Middle frontal gyrus (tissue), 1 donor: Measurements from ENCODE around the gene FYTTD1.

Source experiments
- DNase-seq: peaks from one replicate; pipeline ENCODE4 v3.0.0-alpha.2; 2015; ENCODE audit warnings: low spot score; ENCODE audit errors: extremely low spot score

FYTTD1 gene

GRCh38 chr3:197737319-197737649, 12.4 kb upstream of the FYTTD1 start:
- no peak for DNase-seq

DNA sequence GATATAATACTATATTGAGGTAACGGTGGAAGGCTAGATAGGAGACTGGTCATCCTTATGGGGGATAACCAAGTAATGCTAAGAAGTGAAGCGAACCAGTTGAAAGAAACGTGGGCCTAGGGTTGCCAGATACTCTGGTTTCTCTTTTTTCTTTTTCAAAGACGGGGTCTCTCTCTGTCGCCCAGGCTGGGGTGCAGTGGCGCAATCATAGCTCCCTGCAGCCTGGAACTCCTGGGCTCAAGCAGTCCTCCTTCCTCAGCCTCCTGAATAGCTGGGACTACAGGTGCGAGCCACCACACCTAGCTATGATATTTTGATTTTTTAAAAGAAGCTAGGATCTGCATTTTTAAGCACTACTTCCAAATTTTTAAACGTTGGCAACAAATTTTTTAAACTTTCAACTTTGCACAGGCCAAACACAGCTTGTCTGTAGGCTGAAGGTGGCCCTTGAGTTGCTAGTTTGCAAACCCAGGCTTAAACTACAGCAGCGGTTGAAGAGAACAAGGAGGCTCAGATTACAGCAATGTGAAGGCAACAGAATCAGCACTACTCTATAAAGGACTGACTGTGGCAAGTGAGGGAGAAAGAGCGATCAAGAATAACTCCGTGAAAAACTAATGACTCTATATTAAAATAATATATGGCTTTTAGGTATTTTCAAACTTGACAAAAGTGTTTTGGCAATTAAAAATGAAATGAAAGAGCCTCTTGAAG, 11.8 kb upstream of the FYTTD1 start:
- DNase-seq = no peak

- no peak for DNase-seq
Measured at GRCh38 chr3:197742787-197743186, 6.9 kb upstream of the FYTTD1 start.

- DNase-seq = no peak
Measured at GRCh38 chr3:197746209-197746608, 3.5 kb upstream of the FYTTD1 start.

- no peak for DNase-seq
Measured at GRCh38 chr3:197746801-197747237, 2.9 kb upstream of the FYTTD1 start.

- no peak for DNase-seq
Measured at GRCh38 chr3:197748597-197749314, 927 bp upstream of the FYTTD1 start.

- DNase-seq = no peak
Measured at GRCh38 chr3:197749315-197749600, 425 bp upstream of the FYTTD1 start.

GRCh38 chr3:197750396-197750831, 731 bp downstream of the FYTTD1 start:
- DNase-seq = peak; percentile 13

GRCh38 chr3:197750858-197751737, 1.4 kb downstream of the FYTTD1 start:
- DNase-seq = peak; percentile 16

GRCh38 chr3:197752107-197752506, 2.4 kb downstream of the FYTTD1 start:
- DNase-seq = no peak

DNA sequence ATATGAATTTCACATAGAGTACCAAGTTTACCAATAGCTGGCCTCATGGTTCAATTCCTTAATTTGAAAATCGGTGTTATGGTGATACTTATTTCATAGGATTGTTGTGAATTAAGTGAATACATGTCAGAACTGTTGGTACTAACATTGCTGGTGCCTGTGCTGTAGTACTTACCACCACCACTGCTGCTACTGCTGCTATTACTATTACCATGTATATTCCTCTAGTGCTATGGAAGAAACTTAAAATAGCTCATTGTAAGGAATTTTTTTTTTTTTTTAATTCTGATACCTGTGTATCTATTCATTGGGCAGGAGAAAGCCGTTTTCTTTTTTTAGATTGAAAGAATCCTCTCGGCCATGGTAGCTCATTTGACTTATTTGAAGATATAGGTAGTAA, 3.6 kb downstream of the FYTTD1 start:
- no peak for DNase-seq

DNA sequence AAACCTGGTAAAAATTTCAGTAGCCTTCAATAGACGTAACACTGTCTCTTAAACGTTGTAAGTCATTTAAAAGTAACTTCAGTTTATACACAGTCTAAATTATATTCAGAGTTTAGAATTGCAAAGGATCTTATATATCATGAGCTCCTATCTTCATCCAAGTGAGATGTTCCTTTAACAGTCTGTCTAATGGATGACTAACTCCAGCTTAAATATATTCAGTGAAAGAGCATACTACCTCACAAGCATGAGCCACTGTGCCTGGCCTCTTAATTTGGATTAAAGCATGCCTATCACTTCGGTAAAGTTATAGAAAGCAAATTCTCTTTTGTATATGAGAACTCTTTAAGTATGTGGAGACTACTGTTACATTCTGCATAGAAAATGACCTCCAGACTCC, 7.0 kb downstream of the FYTTD1 start:
- no peak for DNase-seq

GRCh38 chr3:197758512-197758911, 8.8 kb downstream of the FYTTD1 start:
- no peak for DNase-seq

- no peak for DNase-seq
Measured at GRCh38 chr3:197761784-197762183, 12.1 kb downstream of the FYTTD1 start.

- no peak for DNase-seq
Measured at GRCh38 chr3:197775317-197775716, 25.6 kb downstream of the FYTTD1 start.

DNA sequence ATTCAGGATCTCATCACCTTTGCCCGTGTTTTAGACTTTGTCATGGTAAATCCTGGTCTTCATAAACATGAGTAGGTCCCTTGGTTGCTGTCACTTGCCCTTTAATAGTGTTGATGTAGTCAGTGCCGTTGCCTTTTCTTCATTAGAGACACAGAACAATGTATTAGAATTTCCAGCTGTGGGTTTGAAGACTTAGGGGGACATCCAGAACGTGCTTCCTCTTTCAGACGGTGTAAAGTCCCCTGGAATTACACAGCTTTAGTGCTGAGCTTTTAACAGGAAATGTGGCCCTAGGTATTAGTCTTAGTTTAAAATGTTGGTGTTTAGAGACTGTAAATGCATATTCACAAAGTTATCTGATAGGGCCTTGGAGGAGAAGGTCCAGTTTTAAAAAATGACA, 32.5 kb downstream of the FYTTD1 start:
- DNase-seq = no peak

DNA sequence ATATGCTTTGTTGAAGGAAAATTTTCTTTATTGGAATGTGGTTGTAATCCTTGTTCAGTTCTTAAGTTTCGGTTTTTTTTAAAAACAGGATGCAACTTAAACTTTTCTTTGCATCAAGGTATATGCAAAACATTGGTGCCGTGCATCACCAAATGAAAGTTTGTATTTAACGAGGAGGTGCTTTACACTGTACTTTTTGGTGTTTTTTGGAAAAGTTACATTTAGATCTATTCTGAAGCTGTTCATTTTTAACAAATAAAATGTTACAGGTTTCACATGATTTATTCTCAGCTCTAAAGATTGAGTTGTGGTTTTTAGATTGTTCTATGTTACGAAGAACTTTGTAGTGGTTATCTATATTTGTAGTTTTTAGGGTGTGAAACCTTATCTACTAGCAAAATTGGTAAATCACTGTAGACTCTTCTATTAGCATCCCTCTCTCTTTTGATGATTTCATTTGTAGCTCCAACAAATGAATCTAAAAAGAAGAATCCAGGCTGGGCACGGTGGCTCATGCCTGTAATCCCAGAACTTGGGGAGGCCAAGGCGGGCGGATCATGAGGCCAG, 34.4 kb downstream of the FYTTD1 start:
- DNase-seq = no peak

- no peak for DNase-seq
Measured at GRCh38 chr3:197787412-197787811, 37.7 kb downstream of the FYTTD1 start.

DNA sequence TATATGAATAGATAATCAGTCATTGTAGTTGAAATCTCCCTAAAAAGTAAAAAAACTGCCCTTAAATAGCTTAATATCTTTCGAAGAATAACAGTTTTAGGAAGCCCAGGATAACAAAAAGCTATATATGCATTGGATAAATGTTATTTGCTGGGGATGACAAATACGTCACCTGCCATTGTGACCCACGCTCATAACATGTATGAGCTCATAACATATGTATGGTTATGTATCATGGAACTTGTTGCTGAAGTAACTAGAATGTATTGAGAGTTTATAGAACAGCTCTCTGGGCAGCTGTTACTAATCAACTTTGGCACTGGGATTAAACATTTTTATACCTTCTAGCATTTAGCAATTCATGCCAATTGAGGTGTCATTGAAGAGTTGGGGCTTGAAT, 39.6 kb downstream of the FYTTD1 start:
- no peak for DNase-seq

- DNase-seq = no peak
Measured at GRCh38 chr3:197790033-197790432, 40.4 kb downstream of the FYTTD1 start.

DNA sequence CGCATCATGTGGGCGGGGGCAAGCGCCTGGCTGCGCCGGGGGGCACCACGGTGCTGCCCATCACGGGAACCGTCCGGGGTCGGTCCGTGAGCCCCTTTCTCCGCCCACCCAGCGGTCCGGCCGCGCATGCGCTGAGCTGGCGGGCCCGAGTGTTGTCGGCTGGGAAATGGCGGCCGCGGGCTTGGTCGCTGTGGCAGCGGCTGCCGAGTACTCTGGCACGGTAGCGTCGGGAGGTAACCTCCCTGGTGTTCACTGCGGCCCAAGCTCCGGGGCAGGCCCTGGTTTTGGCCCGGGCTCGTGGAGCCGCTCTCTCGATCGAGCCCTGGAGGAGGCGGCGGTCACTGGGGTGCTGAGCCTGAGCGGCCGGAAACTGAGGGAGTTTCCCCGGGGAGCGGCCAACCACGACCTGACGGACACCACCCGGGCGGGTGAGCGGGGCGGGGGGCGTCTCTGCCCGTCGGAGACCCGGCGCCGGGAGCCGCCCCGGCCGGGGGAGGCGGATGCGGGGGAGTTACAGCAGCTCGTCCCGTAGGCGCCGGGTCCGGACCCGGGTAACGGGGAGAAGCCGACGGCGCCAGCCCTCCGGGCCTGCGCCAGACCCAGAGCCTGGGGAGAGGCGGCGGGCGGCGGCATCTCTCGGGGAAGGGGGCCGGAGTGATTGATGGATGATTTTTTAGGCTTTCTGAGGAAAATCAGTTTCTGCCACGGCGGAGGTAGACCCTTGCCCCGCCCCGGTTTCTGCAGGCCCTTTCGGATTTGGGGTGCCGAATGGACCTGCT, 41.6 kb downstream of the FYTTD1 start, which contains the start of gene LRCH3:
LRCH3 (plus strand) TSS at position 142 of the 779 bp plus-strand sequence; CDS start at position 167, 25 bp downstream.
- DNase-seq = peak; percentile 78
